GM19324 (cell line): ENCODE results near the gene PYGO2.
"Not testable (repeated sequence)": the region's sequence is repeated elsewhere in the genome, so short reads cannot be mapped to it uniquely, and the experiment has no call there.

ENCODE experiments used
- ATAC-seq: cut with Tn5 transposase; IDR thresholded peaks from one replicate; pipeline ENCODE4 v1.9.1; 2021; ENCODE audit warnings: mild to moderate bottlenecking, moderate library complexity; ENCODE audit not compliant: unreplicated experiment, low FRiP score

Gene PYGO2

DNA sequence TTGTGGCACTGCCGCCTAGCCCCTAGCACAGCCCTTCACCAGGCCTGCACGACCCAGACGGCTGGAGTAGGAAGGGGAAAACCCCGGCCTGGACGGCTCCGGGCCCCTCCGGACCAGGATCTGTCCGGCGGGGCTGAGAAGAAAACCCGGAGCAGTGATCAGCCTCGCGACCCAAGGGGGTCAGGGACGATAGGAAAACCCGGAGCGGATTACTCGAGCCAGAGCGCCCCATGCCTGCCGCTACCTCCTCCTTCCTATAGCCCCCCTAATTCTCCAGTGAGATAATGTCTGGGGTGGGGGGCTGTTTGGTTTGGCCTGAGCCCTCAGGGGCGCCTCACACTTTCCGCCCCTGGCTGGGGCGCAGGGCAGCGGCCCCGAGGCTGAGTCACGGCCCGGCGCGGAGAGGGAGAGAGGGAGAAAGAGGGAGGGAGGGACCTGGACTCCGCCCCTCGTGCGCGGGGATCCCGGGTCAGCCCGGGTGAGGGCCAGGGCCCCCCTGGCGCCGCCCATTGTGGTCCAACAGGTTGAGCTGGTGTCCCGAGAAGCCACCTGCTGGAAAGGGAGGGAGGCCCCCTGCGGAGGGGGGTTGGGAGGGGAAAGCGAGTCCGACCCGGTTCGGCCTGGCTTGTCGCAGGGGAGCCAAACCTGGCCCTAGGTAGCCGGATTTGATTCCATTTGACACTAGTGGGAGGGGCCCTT, 39.3 kb upstream of the PYGO2 start:
- ATAC-seq, result peak; percentile 45

DNA sequence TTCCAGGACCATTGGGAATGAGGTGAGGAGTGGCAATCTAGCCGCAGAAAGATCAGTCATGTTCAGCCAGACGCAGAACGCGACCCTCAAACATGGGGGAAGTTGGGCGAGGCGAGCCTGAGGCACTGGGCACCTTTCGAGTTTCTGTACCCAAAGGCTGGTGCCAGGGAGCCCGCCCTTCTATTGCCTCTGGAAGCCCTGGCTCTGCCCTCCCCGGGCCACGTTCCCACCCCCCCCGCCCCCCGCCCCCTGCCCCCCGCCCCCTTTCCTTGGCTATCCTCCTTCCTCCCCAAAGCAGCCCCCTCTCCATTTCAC, 38.8 kb upstream of the PYGO2 start:
- ATAC-seq, result no peak

DNA sequence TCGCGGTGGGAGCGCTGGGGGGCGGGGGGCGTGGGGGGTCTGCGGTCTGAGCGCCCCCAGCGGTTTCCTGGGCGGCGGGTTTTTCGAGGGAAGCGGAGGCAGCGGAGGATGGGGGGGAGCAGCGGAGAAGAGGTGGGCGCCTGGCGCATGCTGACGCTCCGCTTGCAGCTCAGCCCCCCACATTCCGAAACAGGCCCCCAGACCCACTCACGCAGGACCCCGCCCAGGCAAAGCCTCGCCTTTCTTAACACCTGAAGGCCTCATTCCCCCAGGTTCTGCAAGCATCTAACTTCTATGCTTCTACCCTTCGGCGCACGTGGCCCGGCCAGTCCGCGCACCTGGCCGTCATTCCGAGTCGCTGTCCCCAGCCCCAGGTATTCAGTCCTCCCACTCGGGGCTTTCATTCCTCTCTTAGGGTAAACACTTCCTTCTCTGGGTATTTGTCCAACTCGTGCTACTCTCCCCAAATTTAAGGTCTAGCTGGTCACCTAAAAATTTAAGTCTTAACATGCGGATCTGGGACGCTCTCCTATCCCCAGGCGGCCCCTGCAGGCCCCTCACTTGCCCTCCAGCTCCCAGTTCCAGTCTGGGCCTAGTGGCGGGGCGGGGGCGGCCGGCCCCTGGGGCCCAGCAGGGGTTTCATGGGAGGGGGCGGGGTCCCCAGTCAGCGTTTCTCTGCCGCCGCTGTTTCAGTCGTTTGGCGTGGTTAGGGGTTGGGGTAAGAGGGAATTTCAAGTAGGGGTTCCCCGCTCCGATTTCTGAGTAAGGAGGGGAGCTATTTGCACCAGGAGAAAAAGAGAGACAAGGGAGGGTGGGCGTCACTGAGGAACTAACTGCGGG, 38.2 kb upstream of the PYGO2 start:
- ATAC-seq, result no peak

- no peak for ATAC-seq
Observed at GRCh38 chr1:154998818-154999570, 37.4 kb upstream of the PYGO2 start.

- ATAC-seq, result no peak
Observed at GRCh38 chr1:154998201-154998780, 36.7 kb upstream of the PYGO2 start.

DNA sequence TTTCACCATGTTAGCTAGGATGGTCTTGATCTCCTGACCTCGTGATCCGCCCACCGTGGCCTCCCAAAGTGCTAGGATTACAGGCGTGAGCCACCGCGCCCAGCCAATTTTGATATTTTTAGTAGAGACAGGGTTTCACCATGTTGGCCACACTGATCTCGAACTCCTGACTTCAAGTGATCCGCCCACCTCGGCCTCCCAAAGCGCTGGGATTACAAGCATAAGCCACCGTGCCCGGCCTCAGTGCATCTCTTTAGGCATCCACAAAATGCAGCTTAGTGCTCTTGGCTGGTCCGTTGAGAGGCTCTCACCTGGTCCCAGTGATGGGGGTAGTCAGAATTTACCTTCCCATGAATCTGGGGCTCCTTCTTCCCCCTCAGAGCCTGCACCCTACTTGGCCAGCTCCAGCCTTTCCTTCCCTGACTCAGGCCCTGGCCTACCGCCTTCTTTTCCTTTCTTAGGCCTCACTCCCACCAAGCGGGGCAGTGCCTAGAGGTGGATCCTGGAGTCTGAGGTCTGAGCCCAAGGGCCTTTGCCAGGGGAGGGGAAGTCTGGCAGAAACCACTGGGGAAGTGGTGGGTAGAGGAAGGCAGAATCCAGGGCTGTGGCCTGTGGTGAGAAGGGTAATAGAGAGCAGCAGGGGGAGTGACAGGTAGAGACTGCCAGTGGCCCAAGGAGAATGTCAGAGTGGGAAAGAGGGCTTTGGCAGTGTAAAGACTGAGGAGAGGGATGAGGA, 35.6 kb upstream of the PYGO2 start:
- no peak for ATAC-seq

- ATAC-seq, result not testable (repeated sequence)
Observed at GRCh38 chr1:154995301-154995983, 33.9 kb upstream of the PYGO2 start.

DNA sequence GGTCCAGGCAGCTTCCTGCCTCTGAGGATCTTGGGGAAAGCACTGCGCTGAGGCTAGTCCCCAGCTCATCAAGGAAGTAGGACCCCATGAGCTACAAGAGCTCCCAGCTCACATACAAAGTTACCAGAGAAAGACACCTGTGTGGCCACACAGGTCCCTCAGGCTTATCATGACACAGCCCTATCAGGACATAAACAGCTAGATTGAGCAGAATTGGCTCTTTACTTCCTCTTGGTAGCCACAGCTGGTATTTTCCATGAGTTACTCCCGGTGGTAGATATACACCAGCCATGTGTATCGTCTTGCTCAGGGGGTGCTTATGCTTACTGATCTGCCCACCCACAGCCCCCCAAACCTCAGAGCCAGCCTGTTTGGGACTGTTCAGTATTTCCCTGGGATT, 33.0 kb upstream of the PYGO2 start:
- ATAC-seq, result no peak

DNA sequence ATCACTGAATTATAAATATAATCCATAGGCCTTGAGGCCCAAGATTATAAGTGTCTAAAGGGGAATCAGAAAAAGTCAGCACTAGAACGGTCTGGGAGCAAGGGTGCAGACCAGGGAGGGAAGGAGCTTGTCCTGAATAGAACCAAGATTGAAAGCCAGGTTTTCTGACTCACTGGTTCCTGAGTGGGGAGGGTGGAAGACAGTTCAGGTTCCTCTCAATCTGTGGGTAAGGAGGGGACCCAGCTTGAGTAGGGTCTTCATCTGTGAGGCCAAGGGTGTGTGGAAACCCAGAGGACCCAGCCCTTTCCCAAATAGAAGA, 32.6 kb upstream of the PYGO2 start:
- no peak for ATAC-seq

DNA sequence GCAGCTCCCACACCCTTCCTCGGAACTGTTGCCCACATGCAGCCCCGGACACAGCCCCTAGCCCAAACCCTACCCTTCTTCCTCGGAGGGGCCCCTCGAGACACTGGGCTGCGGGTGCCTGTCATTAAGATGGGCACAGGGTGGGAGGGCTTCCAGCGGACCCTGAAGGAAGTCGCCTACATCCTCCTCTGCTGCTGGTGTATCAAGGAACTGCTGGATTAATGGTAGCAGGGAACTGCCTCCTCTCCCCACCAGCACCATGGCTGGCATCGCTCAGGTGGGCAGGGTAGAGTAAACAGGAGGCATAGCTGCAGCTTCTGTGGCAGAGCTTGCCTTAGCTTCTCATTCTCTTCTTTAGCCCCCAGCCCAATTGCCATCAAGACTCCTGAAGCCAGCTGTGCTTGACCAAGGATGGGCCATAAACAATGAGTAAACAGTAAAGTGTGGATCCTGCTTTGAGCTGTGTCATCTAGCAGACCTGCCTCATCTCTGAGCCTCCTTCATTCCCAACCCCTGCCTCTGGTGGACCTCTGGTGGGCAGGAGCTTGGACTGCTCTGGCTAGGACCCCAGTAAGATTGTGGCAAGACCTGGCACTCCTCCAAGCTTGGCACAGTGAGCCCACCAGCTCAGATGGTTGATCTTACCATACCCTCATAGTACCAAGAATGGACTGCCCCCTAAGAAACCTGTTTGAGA, 32.1 kb upstream of the PYGO2 start, which contains the start of gene LENEP:
LENEP (plus strand) TSS at position 15 of the 697 bp plus-strand sequence; CDS start at position 37, 22 bp downstream.
- no peak for ATAC-seq

DNA sequence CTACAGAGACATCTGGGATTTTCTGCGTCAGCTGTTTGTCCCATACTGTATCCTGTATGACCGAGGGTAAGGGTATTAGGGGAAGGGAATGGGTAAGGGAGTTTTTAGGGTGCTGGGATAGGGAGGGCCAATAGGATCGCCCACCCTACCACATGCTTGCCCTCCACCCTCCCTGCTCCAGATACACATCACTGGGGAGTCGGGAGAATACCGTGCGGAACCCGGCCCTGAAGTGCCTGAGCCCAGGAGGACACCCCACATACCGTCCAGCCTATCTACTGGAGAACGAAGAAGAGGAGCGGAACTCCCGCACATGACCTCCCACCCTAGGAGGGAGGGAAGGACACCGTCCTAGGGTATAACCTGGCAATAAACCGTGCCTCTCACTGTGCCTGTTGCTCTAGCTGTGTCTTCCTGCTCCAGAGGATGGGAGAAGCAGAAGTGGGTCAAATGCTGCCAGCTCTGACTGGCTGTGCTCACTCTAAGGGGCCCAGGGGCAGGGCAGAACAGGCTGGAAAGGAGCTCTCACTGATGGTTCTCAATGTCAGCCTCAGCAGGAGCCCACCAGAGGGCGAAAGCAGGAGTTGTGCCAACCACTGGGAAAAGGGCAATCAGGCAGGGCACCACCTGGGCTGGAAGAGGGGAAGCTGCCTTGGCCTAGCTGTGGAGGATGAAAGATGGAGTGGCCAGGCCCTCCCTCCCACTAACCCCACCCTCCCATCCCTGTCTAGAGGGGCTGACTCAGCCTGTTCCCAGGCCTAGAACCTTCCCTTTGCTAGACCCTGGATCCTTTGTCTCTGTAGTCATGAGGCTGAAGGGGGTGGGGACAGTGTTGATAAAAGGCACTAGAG, 31.4 kb upstream of the PYGO2 start:
- no peak for ATAC-seq

DNA sequence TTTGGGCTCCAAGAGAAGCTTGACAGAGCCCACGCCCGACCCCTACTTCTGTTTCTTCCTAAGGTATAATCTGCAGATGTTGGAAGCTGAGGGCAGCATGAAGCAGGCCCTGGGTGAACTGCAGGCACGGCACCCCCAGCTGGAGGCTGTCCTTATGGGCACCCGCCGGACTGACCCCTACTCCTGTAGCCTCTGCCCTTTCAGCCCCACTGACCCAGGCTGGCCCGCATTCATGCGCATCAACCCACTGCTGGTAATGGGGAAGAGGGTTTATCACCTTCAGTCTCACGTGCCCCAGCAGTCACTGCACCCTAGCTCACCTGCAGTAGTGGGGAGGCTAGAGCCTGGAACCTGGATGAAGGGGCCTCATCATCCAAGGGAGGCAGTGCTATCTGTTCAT, 28.7 kb upstream of the PYGO2 start:
- ATAC-seq, result no peak

DNA sequence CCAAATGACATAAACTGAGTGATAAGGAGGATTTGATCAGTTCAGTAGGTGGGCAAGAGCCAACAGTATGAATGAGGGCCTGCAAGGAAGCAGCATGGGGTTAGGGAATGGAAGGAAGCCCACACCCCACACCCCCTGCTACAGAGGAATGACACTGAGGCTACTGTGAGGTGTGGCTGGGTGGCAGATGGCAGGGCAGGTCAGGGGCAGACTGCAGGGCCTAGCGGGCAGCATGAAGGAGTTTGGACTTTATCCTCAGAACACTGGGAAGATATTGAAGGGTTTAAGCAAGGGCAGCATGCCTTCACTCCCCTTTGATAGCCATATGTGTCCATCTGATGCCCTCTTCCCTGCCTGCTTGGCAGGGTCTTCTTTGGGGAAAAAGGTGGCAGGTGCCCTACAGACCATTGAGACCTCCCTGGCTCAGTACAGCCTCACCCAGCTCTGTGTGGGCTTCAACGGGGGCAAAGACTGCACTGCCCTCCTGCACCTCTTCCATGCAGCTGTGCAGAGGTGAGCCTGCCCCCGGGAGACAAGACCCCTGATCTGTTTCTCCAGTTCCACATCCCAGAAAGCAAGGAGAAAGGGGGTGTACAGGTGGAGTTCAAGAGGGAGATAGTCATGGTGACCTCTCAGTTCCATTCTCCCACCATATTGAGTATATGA, 27.7 kb upstream of the PYGO2 start:
- no peak for ATAC-seq

- ATAC-seq, result no peak
Observed at GRCh38 chr1:154988058-154988954, 26.7 kb upstream of the PYGO2 start.

- ATAC-seq, result no peak
Observed at GRCh38 chr1:154987326-154987725, 25.7 kb upstream of the PYGO2 start.

GRCh38 chr1:154986736-154987135, 25.2 kb upstream of the PYGO2 start:
- not testable (repeated sequence) for ATAC-seq
